BJ (cell line): ENCODE measurements around the gene ARID3B. TPM values are rescaled to one million over a fixed set of nuclear protein-coding genes. Genes with fewer than 3 reads are reported as not detected.

Experiments
- CTCF ChIA-PET: fragments of 350-600 bp; formaldehyde crosslinking; extraction: SDS; loops from one replicate; lab custom pipeline; 2021; ENCODE audit warnings: antibody characterized with exemption, inconsistent platforms; lab: Yijun Ruan, JAX
- POLR2A ChIA-PET: fragments of 300-600 bp; sonication (Branson Sonifier 250); formaldehyde crosslinking; extraction: SDS; loops from one replicate; lab custom pipeline; 2021; ENCODE audit warnings: antibody characterized with exemption; lab: Charles Lee
- DNase-seq: peaks from one replicate; pipeline ENCODE4 v3.0.0-alpha.2; 2011; ENCODE audit warnings: low read depth
- H3K27me3 ChIP-seq: 2 replicates; pipeline ENCODE4 v1.6.0; 2011; ENCODE audit warnings: low read length; ENCODE audit not compliant: control insufficient read depth, insufficient read depth
- H3K36me3 ChIP-seq: 2 replicates; pipeline ENCODE4 v1.5.1; 2011; ENCODE audit warnings: low read length; ENCODE audit not compliant: control insufficient read depth, insufficient read depth
- H3K4me3 ChIP-seq: 2 replicates; pipeline ENCODE4 v1.5.1; 2011; ENCODE audit warnings: low read depth, mild to moderate bottlenecking, control low read depth, low read length
- polyA plus RNA-seq: library from polyadenylated mRNA; depleted of rRNA; stranded (reverse); fragments of >200 nt; gene quantifications from 2 replicates; pipeline ENCODE4 v1.2.3, GENCODE V29; 2011
- TF ChIP-seq, protein P1 (sequence below): IDR thresholded peaks from 2 replicates; pipeline ENCODE4 v1.5.1; 2011; ENCODE audit warnings: low read depth, mild to moderate bottlenecking, control low read depth, inconsistent platforms, low read length, moderate library complexity; ENCODE audit not compliant: insufficient read depth

ARID3B gene
- polyA plus RNA-seq, 1 experiment = 1.5 TPM

DNA sequence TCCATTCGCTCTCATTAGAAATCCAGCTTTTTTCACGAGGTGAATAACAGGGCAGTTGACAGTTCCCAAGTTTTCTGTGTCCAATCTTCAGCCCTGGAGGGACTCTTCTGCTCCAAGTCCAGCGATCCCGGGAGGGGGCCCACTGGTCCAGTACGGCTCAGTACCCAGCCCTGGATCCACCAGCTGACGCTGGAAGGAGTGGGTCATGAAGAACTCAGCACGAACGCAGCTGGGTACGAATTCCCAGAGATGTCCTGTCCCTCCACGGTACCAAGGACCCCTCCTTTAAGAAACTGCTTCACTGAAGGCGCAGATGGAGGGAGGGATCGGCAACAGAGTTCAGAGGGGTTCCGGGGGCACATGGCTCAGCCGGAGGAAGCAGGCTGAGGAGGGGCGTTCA is 58.1 kb downstream of the ARID3B start:
- DNase-seq = no peak
- Histone ChIP-seq H3K27me3 (no peaks in the 10 kb centered on the region), H3K4me3 (peak overlapping the region; percentile 60), H3K36me3 (no peaks in the 10 kb centered on the region)
- POLR2A ChIA-PET = interaction anchor here (0.6 to 1.4 kb wide), 2 partner anchors 10 to 59 kb away, joined by 3 to 8 read pairs; partner anchors contain the start of gene ARID3B
- TF ChIP-seq, protein P1, sequence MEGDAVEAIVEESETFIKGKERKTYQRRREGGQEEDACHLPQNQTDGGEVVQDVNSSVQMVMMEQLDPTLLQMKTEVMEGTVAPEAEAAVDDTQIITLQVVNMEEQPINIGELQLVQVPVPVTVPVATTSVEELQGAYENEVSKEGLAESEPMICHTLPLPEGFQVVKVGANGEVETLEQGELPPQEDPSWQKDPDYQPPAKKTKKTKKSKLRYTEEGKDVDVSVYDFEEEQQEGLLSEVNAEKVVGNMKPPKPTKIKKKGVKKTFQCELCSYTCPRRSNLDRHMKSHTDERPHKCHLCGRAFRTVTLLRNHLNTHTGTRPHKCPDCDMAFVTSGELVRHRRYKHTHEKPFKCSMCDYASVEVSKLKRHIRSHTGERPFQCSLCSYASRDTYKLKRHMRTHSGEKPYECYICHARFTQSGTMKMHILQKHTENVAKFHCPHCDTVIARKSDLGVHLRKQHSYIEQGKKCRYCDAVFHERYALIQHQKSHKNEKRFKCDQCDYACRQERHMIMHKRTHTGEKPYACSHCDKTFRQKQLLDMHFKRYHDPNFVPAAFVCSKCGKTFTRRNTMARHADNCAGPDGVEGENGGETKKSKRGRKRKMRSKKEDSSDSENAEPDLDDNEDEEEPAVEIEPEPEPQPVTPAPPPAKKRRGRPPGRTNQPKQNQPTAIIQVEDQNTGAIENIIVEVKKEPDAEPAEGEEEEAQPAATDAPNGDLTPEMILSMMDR = no peak
- CTCF ChIA-PET = interaction anchor here (1.0 to 1.7 kb wide), 2 partner anchors 22 to 32 kb away, joined by 3 to 5 read pairs; no protein-coding TSS in a partner anchor

DNA sequence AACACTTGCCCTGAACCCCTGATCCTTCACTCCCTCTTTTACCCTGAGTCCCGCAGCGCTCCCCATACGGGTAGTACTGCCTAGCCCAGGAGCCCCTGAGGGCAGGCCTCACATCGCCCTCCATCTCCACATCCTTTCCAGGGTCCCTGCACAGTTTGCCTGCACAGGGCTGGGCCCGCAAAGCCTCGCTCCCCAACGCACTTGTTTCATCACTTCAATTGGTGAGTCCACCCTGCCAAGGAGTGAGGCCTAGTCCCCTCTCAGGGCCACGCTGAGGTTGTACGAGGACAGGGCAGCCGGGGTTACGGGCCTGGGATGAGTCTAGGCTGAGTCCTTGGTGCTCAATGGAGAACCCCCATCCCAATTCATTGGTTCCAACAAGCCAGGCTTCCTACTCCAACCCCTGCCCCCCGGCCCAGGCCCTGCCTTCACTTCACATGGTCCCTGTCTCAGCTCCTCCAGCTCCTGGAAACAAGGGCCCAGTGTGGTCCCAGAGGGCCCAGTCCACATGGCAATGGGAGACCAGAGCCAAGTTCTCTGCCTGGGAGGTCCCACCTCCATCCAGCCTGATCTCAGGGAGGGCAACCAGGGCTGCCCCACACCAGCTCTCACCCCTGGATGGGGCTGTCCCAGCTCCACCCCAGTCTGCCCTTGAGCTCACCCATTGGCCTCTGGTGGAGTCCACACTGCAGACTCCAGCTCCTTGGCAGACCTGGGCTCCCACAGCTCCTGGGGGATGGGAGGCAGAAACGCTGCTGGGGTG is 62.2 kb downstream of the ARID3B start:
- ChIA-PET POLR2A (no interaction called here), CTCF (interaction anchor here (0.7 kb wide), 1 partner anchor 196 kb away, joined by 3 read pairs; no protein-coding TSS in a partner anchor)
- Histone ChIP-seq H3K36me3 (no peaks in the 10 kb centered on the region), H3K4me3 (no peak overlapping the region), H3K27me3 (peaks cover under 1% of the 10 kb centered on the region)
- no peak for DNase-seq
- TF ChIP-seq, protein P1 = no peak

DNA sequence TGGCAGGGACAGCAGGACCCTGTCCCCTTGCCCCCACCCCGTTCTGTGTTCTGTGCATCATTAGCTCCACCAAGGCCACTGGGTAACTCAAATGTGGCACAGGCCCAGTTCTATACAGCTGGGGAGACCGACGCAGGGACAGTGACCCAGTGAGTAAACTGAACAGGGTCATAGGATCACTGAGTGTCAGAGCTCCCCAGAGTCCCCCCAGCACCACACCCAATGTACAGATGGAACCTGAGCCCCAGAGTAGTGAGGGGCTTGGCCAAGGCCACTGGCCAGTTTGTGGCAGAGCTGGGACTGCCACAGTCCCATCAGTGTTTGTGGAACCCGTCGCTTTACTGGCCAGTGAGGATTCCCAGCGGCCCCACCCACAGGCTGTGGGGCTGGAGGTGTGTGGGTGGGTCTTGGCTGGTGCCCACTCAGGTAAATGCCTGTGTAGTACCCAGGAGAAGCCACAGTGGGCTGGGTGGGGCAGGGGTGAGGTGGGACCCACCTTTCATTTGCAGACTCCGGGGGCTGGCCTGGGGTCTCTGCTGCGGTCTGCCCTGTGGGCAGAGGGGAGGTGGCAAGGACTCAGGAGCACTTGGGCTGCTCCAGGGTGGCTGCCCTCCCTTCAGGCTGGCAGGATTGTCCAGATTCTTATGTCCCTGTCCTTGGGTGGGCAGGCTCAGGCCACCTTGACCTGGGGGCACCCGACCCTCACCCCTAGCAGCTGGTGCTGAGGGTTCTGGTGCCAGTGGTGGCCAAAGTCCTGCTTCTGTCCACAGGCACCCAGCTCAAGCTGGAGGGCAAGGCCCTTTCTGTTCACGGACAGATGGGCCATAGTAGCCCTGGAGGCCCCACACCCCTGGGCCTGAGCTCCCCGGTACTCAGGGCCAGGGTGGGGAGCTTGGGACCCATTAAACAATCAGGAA is 63.0 kb downstream of the ARID3B start:
- ChIA-PET POLR2A (no interaction called here), CTCF (interaction anchor here (0.7 kb wide), 1 partner anchor 195 kb away, joined by 3 read pairs; no protein-coding TSS in a partner anchor)
- Histone ChIP-seq H3K4me3 (no peak overlapping the region), H3K27me3 (peaks cover 4% of the 10 kb centered on the region), H3K36me3 (no peaks in the 10 kb centered on the region)
- TF ChIP-seq, protein P1 = no peak
- DNase-seq = no peak

DNA sequence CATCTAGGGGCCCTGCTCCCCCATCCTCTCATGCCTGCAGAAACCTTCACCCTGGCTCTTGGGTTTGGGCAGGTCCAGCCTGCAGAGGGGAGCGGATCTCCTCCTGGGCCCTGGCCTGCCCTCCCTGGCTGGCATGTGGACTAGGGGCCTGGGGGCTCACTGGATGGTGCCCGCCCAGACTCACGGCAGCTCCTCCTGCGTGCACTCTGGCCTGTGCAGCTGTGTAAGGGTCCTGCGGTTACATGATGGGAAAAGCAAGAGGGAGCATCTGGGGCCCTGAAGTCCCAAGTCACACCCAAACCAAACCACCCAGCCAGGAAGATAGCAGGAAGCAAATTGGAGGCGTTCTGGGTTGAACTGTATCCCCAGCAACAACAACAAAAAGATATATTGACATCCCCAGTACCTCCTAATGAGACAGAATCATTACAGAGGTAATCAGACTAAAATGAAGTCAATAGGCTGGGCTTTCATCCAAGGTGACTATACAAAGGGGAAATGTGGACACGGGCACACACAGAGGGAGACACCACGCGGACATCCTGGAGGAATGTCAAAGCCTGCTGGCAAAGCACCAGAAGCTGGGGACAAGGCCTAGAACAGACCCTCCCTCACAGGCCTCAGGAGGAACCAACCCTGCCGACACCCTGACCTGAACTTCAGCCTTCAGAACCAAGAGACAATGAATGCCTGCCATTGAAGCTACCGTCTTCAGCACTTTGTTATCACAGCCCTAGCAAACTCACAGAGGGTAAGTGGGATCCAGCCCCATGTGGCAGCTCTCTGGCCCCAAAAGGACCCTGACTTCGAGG is 64.2 kb downstream of the ARID3B start:
- TF ChIP-seq, protein P1 = no peak
- ChIA-PET POLR2A (no interaction called here), CTCF (interaction anchor here (0.7 kb wide), 1 partner anchor 26 kb away, joined by 3 read pairs; no protein-coding TSS in a partner anchor)
- H3K4me3 ChIP-seq = no peak overlapping the region
- no peaks in the 10 kb centered on the region for H3K36me3 ChIP-seq
- no peak for DNase-seq
- peaks cover 5% of the 10 kb centered on the region for H3K27me3 ChIP-seq
